B cell (primary cell): Measurements from ENCODE around the gene ICAM1. TPM values are rescaled to one million over a fixed set of nuclear protein-coding genes. Genes with fewer than 3 reads are reported as not detected.

ENCODE experiments used
- ATAC-seq: fragments of 200-7000 bp; cut with Tn5 transposase; one replicate; pipeline ENCODE4 v1.10.0; 2021; ENCODE audit warnings: low read depth, mild to moderate bottlenecking, moderate number of reproducible peaks, moderate library complexity
- CTCF ChIA-PET: fragments of 350-600 bp; sonication (Branson Sonifier 250); formaldehyde crosslinking; loops from one replicate; lab custom pipeline; 2021; ENCODE audit warnings: antibody characterized with exemption, inconsistent platforms; lab: Charles Lee
- POLR2A ChIA-PET: fragments of 350-600 bp; sonication (Branson Sonifier 250); formaldehyde crosslinking; loops from one replicate; lab custom pipeline; 2021; ENCODE audit warnings: antibody characterized with exemption; lab: Charles Lee
- DNase-seq: peaks from one replicate; pipeline ENCODE4 v3.0.0; 2013
- H2AFZ ChIP-seq: 2 replicates; pipeline ENCODE4 v1.6.1; 2012; ENCODE audit warnings: mild to moderate bottlenecking, low read depth, low read length; ENCODE audit not compliant: insufficient read depth, poor library complexity, severe bottlenecking
- H3K27ac ChIP-seq, 2 donors: 1 replicate in 1 of 2; 2 replicates in 1 of 2; pipeline ENCODE4 v1.5.1; 2012 to 2013; ENCODE audit warnings: low read length in 2 of 2, mild to moderate bottlenecking in 2 of 2, moderate library complexity in 1 of 2
- H3K27me3 ChIP-seq, 4 experiments: fragments of 200-600 bp in 1 of 4; sonication (generic) in 1 of 4; replicated peaks in 1 of 4; 1 replicate in 2 of 4; 2 replicates in 2 of 4; pipeline versions ENCODE4 v1.6.1 to v1.7.0; 2013 to 2016; ENCODE audit warnings: low read length in 3 of 4, mild to moderate bottlenecking in 2 of 4, mixed read lengths in 1 of 4, moderate library complexity in 1 of 4; ENCODE audit not compliant: insufficient read depth in 4 of 4, control insufficient read depth in 3 of 4; ENCODE audit errors: control extremely low read depth in 1 of 4
- H3K36me3 ChIP-seq, 2 experiments: replicated peaks in 1 of 2; 1 replicate in 1 of 2; 2 replicates in 1 of 2; pipeline versions ENCODE4 v1.6.1 to v1.7.1; 2013; ENCODE audit warnings: low read length in 1 of 2; ENCODE audit not compliant: insufficient read depth in 2 of 2, control insufficient read depth in 1 of 2; ENCODE audit errors: control extremely low read depth in 1 of 2, extremely low read depth in 1 of 2
- H3K4me1 ChIP-seq, 2 donors: fragments of 200-600 bp in 1 of 2; sonication (generic) in 1 of 2; 1 replicate in 1 of 2; 2 replicates in 1 of 2; pipeline versions ENCODE4 v1.5.1 to v1.6.1; 2013 to 2017; ENCODE audit warnings: low read length in 2 of 2; ENCODE audit not compliant: control insufficient read depth in 2 of 2, insufficient read depth in 2 of 2
- H3K4me2 ChIP-seq: replicated peaks from 2 replicates; pipeline ENCODE3; 2012; ENCODE audit warnings: mild to moderate bottlenecking, low read depth, low read length; ENCODE audit not compliant: poor library complexity, severe bottlenecking
- H3K4me3 ChIP-seq, 5 experiments: fragments of 200-600 bp in 1 of 5; sonication (generic) in 1 of 5; 1 replicate in 3 of 5; 2 replicates in 2 of 5; pipeline versions ENCODE4 v1.5.1 to v1.7.0; 2011 to 2016; ENCODE audit warnings: low read length in 4 of 5, mild to moderate bottlenecking in 4 of 5, low read depth in 2 of 5, control low read depth in 1 of 5, moderate library complexity in 1 of 5; ENCODE audit not compliant: insufficient read depth in 1 of 5; ENCODE audit errors: control extremely low read depth in 1 of 5, extremely low read depth in 1 of 5
- H3K79me2 ChIP-seq: fragments of 200-600 bp; sonication (generic); one replicate; pipeline ENCODE4 v1.6.0; 2016; ENCODE audit warnings: low read length; ENCODE audit not compliant: control insufficient read depth, insufficient read depth
- H3K9ac ChIP-seq: fragments of 200-600 bp; sonication (generic); 2 replicates; pipeline ENCODE4 v1.6.1; 2017; ENCODE audit warnings: mild to moderate bottlenecking, low read length, moderate library complexity
- H3K9me3 ChIP-seq, 3 donors: one replicate each; pipeline versions ENCODE4 v1.6.1 to v1.7.1; 2013; ENCODE audit warnings: low read length in 2 of 3; ENCODE audit not compliant: control insufficient read depth in 2 of 3, insufficient read depth in 1 of 3; ENCODE audit errors: control extremely low read depth in 1 of 3
- H4K20me1 ChIP-seq: 2 replicates; pipeline ENCODE4 v1.6.0; 2012; ENCODE audit warnings: mild to moderate bottlenecking, low read length; ENCODE audit not compliant: insufficient read depth, control insufficient read depth, poor library complexity, severe bottlenecking
- H3K27ac Mint-ChIP-seq: one replicate; pipeline ENCODE4 v1.8.0; 2021; ENCODE audit warnings: mixed read lengths
- H3K27me3 Mint-ChIP-seq: one replicate; pipeline ENCODE4 v1.8.0; 2021; ENCODE audit warnings: mixed read lengths
- H3K4me1 Mint-ChIP-seq: one replicate; pipeline ENCODE4 v1.8.0; 2021; ENCODE audit warnings: mixed read lengths
- H3K4me3 Mint-ChIP-seq: one replicate; pipeline ENCODE4 v1.8.0; 2021; ENCODE audit warnings: mixed read lengths
- H3K9me3 Mint-ChIP-seq: one replicate; pipeline ENCODE4 v1.8.0; 2022; ENCODE audit warnings: mixed read lengths; ENCODE audit not compliant: insufficient read depth
- EZH2 ChIP-seq: IDR thresholded peaks from 2 replicates; pipeline ENCODE4 v1.6.1; 2012; ENCODE audit warnings: borderline replicate concordance, low read depth, mild to moderate bottlenecking, moderate library complexity, low read length; ENCODE audit not compliant: insufficient read depth, poor library complexity, severe bottlenecking
- WGBS: methylation state at CpG from one replicate; pipeline ENCODE4 v1.1.5; 2013; ENCODE audit warnings: missing lambda C conversion rate; ENCODE audit not compliant: insufficient coverage; 5-methylcytosine and 5-hydroxymethylcytosine counted together
- intact Hi-C: fragments of 100-400 bp; cut with micrococcal nuclease; formaldehyde crosslinking; loops from one replicate; pipeline ENCODE4 v1.10.0; 2022
- polyA plus RNA-seq: library from polyadenylated mRNA; depleted of rRNA; stranded (reverse); fragments of >200 nt; gene quantifications from 2 replicates; pipeline ENCODE4 v1.2.3, GENCODE V29; 2012
- total RNA-seq, 2 donors: library from RNA; stranded (reverse); fragments of 120-200 nt in 1 of 2; gene quantifications; 1 replicate in 1 of 2; 2 replicates in 1 of 2; pipeline versions ENCODE4 v1.2.3 to v1.2.4, GENCODE V29; 2013 to 2022
- TF ChIP-seq, protein P1 (sequence below): fragments of 200-600 bp; IDR thresholded peaks from one replicate; pipeline ENCODE4 v1.8.0; 2022; ENCODE audit warnings: antibody characterized with exemption, mild to moderate bottlenecking

ICAM1 gene
- total and polyA plus RNA-seq, 2 donors (not counting 1 experiment from before 2014, with no cell fraction given), result 7.3 to 11.9 TPM

DNA sequence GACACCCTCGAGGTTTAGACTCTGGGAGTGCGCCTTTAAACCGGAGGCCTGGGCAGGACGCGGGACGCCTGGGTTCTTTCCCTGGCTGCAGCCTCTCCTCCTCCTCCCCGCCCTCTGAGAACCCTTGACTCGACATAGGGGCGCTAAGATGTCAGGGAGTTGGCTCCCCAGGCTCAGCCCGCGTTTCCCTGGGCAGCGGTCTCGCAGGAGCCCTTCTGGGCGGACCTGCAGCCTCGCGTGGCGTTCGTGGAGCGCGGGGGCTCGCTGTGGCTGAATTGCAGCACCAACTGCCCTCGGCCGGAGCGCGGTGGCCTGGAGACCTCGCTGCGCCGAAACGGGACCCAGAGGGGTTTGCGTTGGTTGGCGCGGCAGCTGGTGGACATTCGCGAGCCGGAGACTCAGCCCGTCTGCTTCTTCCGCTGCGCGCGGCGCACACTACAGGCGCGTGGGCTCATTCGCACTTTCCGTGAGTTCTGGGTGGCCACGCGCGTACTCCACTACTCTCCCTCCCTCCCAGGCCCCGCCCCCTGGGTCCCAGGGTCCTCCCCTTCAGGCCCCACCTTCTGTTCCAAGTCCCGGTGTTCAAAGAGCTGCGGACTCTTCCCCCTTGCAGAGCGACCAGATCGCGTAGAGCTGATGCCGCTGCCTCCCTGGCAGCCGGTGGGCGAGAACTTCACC is 20.1 kb downstream of the ICAM1 start:
- Histone ChIP-seq H2AFZ (peak overlapping the region; percentile 66), H3K4me3 (peak overlapping the region in 4 of 5 experiments; percentile 33 to 63 (median 42)), H3K4me2 (peak overlapping the region; percentile 96), H3K79me2 (no peaks in the 10 kb centered on the region), H3K4me1 (peaks cover 97 to 100% of the 10 kb centered on the region in 2 donors), H3K27me3 (peaks cover 0 to 92% (median 61%) of the 10 kb centered on the region in 4 experiments), H3K9me3 (peaks cover 0 to 75% (median 0%) of the 10 kb centered on the region in 3 donors), H3K36me3 (peaks cover 0 to 2% of the 10 kb centered on the region in 2 experiments), H3K9ac (peak overlapping the region; percentile 64), H3K27ac (no peak overlapping the region), H4K20me1 (peaks cover 29% of the 10 kb centered on the region)
- no peak for TF ChIP-seq EZH2
- TF ChIP-seq, protein P1, sequence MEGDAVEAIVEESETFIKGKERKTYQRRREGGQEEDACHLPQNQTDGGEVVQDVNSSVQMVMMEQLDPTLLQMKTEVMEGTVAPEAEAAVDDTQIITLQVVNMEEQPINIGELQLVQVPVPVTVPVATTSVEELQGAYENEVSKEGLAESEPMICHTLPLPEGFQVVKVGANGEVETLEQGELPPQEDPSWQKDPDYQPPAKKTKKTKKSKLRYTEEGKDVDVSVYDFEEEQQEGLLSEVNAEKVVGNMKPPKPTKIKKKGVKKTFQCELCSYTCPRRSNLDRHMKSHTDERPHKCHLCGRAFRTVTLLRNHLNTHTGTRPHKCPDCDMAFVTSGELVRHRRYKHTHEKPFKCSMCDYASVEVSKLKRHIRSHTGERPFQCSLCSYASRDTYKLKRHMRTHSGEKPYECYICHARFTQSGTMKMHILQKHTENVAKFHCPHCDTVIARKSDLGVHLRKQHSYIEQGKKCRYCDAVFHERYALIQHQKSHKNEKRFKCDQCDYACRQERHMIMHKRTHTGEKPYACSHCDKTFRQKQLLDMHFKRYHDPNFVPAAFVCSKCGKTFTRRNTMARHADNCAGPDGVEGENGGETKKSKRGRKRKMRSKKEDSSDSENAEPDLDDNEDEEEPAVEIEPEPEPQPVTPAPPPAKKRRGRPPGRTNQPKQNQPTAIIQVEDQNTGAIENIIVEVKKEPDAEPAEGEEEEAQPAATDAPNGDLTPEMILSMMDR, result no peak
- 1% methylated on average over 57 of the region's 57 CpGs for WGBS
- Mint-ChIP-seq H3K9me3 (no peaks in the 10 kb centered on the region), H3K27ac (peak overlapping the region; percentile 26), H3K4me3 (peak overlapping the region; percentile 87), H3K27me3 (peaks cover 45% of the 10 kb centered on the region), H3K4me1 (peaks cover 80% of the 10 kb centered on the region)
- intact Hi-C loops, result loop anchor here (1.0 kb wide), 1 partner anchor 21 kb away; no protein-coding TSS in a partner anchor
- CTCF ChIA-PET, result interaction anchor here (0.8 to 8.5 kb wide), 9 partner anchors 11 to 135 kb away, joined by 3 to 116 read pairs (median 5); partner anchors contain the start of genes ICAM1 and TYK2
- DNase-seq (peak; percentile 76), ATAC-seq (peak; percentile 16)
- POLR2A ChIA-PET, result interaction anchor here (0.6 to 1.1 kb wide), 4 partner anchors 21 to 186 kb away, joined by 3 to 6 read pairs (median 4); partner anchors contain the start of genes ICAM1 and RAVER1
